HepG2 (cell line): Measurements from ENCODE around the gene GJB2.

ENCODE experiments used
- CTCF ChIP-seq: sonication (generic); formaldehyde crosslinking; IDR thresholded peaks from 2 replicates; pipeline ENCODE4 v1.5.0; 2020; ENCODE audit warnings: mild to moderate bottlenecking, missing genetic modification reagents, moderate library complexity
- FOXP1 ChIP-seq, 2 experiments: fragments of 450-650 bp in 1 of 2; IDR thresholded peaks; 2 replicates each; pipeline ENCODE4 v1.6.1; 2017 to 2018; ENCODE audit warnings: antibody characterized with exemption in 1 of 2
- KMT2B ChIP-seq: IDR thresholded peaks from 2 replicates; pipeline ENCODE4 v1.6.1; 2016; ENCODE audit warnings: missing genetic modification reagents, missing compliant biosample characterization
- ZNF569 ChIP-seq: sonication (generic); formaldehyde crosslinking; IDR thresholded peaks from 2 replicates; pipeline ENCODE4 v1.5.0; 2020; ENCODE audit warnings: mild to moderate bottlenecking, missing genetic modification reagents, moderate library complexity, borderline replicate concordance

- no peak for TF ChIP-seq ZNF569
- TF ChIP-seq FOXP1 (IDR thresholded peaks at IDR 0.05), result no peak
- TF ChIP-seq FOXP1 (CRISPR knock-in tag; IDR thresholded peaks at IDR 0.05), result no peak
- TF ChIP-seq KMT2B (CRISPR knock-in tag), result no peak
- TF ChIP-seq CTCF (CRISPR knock-in tag), result no peak
Measured at GRCh38 chr13:20227730-20228129, 35.0 kb upstream of the GJB2 start.
